HepG2 (cell line): ENCODE data around the gene ATRAID. TPM values are rescaled to one million over a fixed set of nuclear protein-coding genes. Genes with fewer than 3 reads are reported as not detected.

Source experiments
- ATAD3A ChIP-seq: sonication (generic); formaldehyde crosslinking; IDR thresholded peaks from 2 replicates; pipeline ENCODE4 v1.4.0; 2020; ENCODE audit warnings: missing genetic modification reagents
- DPF2 ChIP-seq: sonication (generic); formaldehyde crosslinking; IDR thresholded peaks from 2 replicates; pipeline ENCODE4 v1.4.0; 2020; ENCODE audit warnings: mild to moderate bottlenecking, low read depth, missing genetic modification reagents, borderline replicate concordance
- ELF1 ChIP-seq: sonication (generic); formaldehyde crosslinking; IDR thresholded peaks from 2 replicates; pipeline ENCODE4 v1.4.0; 2020; ENCODE audit warnings: missing genetic modification reagents
- FOXA1 ChIP-seq, 2 experiments: fragments of 450-650 bp in 1 of 2; sonication (generic) in 1 of 2; formaldehyde crosslinking in 1 of 2; IDR thresholded peaks; 2 replicates each; pipeline versions ENCODE4 v1.4.0 to v1.6.1; 2016 to 2020; ENCODE audit warnings: missing genetic modification reagents in 1 of 2
- HDAC2 ChIP-seq: sonication (generic); formaldehyde crosslinking; IDR thresholded peaks from 2 replicates; pipeline ENCODE4 v1.4.0; 2020; ENCODE audit warnings: missing genetic modification reagents
- KLF12 ChIP-seq: sonication (generic); formaldehyde crosslinking; IDR thresholded peaks from 2 replicates; pipeline ENCODE4 v1.4.0; 2020; ENCODE audit warnings: missing genetic modification reagents, borderline replicate concordance
- KMT2A ChIP-seq: sonication (generic); formaldehyde crosslinking; IDR thresholded peaks from 2 replicates; pipeline ENCODE4 v1.4.0; 2020; ENCODE audit warnings: missing genetic modification reagents
- MIER2 ChIP-seq: IDR thresholded peaks from 2 replicates; pipeline ENCODE4 v1.6.1; 2016; ENCODE audit warnings: missing biosample characterization, missing genetic modification reagents
- MTA3 ChIP-seq: sonication (generic); formaldehyde crosslinking; IDR thresholded peaks from 2 replicates; pipeline ENCODE4 v1.4.0; 2020; ENCODE audit warnings: missing genetic modification reagents
- RELA ChIP-seq: sonication (generic); formaldehyde crosslinking; IDR thresholded peaks from 2 replicates; pipeline ENCODE4 v1.4.0; 2020; ENCODE audit warnings: missing genetic modification reagents
- SMAD9 ChIP-seq: sonication (generic); formaldehyde crosslinking; IDR thresholded peaks from 2 replicates; pipeline ENCODE4 v1.5.1; 2020; ENCODE audit warnings: mild to moderate bottlenecking, missing genetic modification reagents
- SOX5 ChIP-seq: IDR thresholded peaks from 2 replicates; pipeline ENCODE4 v1.6.1; 2016; ENCODE audit warnings: borderline replicate concordance
- U2AF1 ChIP-seq: fragments of 200-400 bp; formaldehyde crosslinking; optimal IDR thresholded peaks from 2 replicates; pipeline ENCODE3; 2017; ENCODE audit warnings: mild to moderate bottlenecking, low read depth, low read length
- ZFP36 ChIP-seq: fragments of 150-350 bp; IDR thresholded peaks from 2 replicates; pipeline ENCODE4 v1.6.1; 2018; ENCODE audit warnings: borderline replicate concordance, low read length, low read depth; ENCODE audit not compliant: partially characterized antibody
- ZNF10 ChIP-seq: sonication (generic); formaldehyde crosslinking; IDR thresholded peaks from 2 replicates; pipeline ENCODE4 v1.4.0; 2020; ENCODE audit warnings: mild to moderate bottlenecking, low read depth, missing genetic modification reagents, borderline replicate concordance
- ZNF292 ChIP-seq: sonication (generic); formaldehyde crosslinking; IDR thresholded peaks from 2 replicates; pipeline ENCODE4 v1.8.1; 2022; ENCODE audit warnings: mild to moderate bottlenecking, low read depth, missing genetic modification reagents, borderline replicate concordance
- polyA plus RNA-seq, 8 experiments: library from polyadenylated mRNA; depleted of rRNA in 3 of 8; stranded (reverse) in 7 of 8; unstranded in 1 of 8; fragments of >200 nt; fragmentation: Illumina TruSeq in 4 of 8; extraction: Trizol in 4 of 8; gene quantifications; 2 replicates each; pipeline versions ENCODE4 v1.2.1 to v1.2.3, GENCODE V29; 2011 to 2016; ENCODE audit warnings: low read depth in 4 of 8, missing spikeins in 1 of 8, mixed read lengths in 1 of 8; ENCODE audit not compliant: insufficient read depth in 1 of 8
- total RNA-seq, 5 experiments: library from RNA; depleted of rRNA; stranded (reverse); fragments of >200 nt; fragmentation: Illumina TruSeq; extraction: Trizol; gene quantifications; 2 replicates each; pipeline ENCODE4 v1.2.3, GENCODE V29; 2016; ENCODE audit warnings: low read depth in 1 of 5
- TF ChIP-seq, protein P1 (sequence below), 2 experiments: sonication (generic) in 1 of 2; formaldehyde crosslinking in 1 of 2; IDR thresholded peaks; 2 replicates each; pipeline versions ENCODE4 v1.4.0 to v1.6.1; 2016 to 2020; ENCODE audit warnings: borderline replicate concordance in 1 of 2, low read depth in 1 of 2, mild to moderate bottlenecking in 1 of 2, missing genetic modification reagents in 1 of 2
- TF ChIP-seq, protein P2 (sequence below): sonication (generic); formaldehyde crosslinking; IDR thresholded peaks from 2 replicates; pipeline ENCODE4 v1.4.0; 2020; ENCODE audit warnings: mild to moderate bottlenecking, missing genetic modification reagents, borderline replicate concordance
- TF ChIP-seq, protein P3 (sequence below): IDR thresholded peaks from 2 replicates; pipeline ENCODE4 v1.6.1; 2018; ENCODE audit warnings: missing genetic modification reagents

Gene ATRAID
- total and polyA plus RNA-seq, 2 of the 13 experiments (the other 11 are each of a cell fraction or from before 2014, with no cell fraction given), result 207 to 382 TPM

DNA sequence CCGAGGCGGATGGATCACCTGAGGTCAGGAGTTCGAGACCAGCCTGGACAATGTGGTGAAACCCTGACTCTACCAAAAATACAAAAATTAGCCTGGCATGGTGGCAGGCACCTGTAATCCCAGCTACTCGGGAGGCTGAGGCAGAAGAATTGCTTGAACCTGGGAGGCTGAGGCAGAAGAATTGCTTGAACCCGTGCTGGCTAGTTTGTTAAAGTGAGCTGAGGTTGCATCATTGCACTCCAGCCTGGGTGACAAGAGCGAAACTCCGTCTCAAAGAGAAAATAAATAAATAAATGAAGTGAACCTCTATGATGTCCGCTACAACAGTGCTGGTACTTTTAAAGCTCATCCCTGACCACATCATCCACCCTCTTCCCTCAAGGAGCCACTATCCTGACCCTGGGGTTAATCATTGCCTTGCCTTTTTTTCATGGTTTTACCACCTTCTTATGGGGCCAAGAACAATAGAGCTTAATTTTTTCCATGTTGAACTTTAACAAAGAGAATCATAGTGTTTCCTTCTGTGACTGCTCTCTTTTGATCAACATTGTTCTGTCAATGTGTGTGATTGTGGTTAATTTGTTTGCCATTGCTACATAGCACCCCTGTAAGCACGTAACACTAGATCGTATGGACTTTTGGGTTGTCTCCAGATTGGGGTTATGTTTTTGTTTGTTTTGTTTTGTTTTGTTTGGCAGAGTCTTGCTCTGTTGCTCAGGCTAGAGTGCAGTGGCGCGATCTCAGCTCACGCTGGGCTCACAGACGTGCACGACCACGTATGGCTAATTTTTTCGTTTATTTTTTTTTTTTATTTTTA lies 17.1 kb upstream of the ATRAID start (continued):
- no peak for TF ChIP-seq MTA3 (CRISPR knock-in tag)
- no peak for TF ChIP-seq MIER2 (CRISPR knock-in tag)
- no peak for TF ChIP-seq SMAD9 (CRISPR knock-in tag)
- no peak for TF ChIP-seq ZNF10 (CRISPR knock-in tag)
- TF ChIP-seq, protein P1, sequence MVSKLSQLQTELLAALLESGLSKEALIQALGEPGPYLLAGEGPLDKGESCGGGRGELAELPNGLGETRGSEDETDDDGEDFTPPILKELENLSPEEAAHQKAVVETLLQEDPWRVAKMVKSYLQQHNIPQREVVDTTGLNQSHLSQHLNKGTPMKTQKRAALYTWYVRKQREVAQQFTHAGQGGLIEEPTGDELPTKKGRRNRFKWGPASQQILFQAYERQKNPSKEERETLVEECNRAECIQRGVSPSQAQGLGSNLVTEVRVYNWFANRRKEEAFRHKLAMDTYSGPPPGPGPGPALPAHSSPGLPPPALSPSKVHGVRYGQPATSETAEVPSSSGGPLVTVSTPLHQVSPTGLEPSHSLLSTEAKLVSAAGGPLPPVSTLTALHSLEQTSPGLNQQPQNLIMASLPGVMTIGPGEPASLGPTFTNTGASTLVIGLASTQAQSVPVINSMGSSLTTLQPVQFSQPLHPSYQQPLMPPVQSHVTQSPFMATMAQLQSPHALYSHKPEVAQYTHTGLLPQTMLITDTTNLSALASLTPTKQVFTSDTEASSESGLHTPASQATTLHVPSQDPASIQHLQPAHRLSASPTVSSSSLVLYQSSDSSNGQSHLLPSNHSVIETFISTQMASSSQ (IDR thresholded peaks at IDR 0.05; ENCODE audit: low read depth), result peak; percentile 85
- TF ChIP-seq, protein P1 (CRISPR knock-in tag; IDR thresholded peaks at IDR 0.05; ENCODE audit: borderline replicate concordance), result peak; percentile 44; the same call in 1 of the 2 replicates
- no peak for TF ChIP-seq KMT2A (CRISPR knock-in tag)
- peak; percentile 28; the same call in 1 of the 2 replicates for TF ChIP-seq DPF2
- TF ChIP-seq, protein P2, sequence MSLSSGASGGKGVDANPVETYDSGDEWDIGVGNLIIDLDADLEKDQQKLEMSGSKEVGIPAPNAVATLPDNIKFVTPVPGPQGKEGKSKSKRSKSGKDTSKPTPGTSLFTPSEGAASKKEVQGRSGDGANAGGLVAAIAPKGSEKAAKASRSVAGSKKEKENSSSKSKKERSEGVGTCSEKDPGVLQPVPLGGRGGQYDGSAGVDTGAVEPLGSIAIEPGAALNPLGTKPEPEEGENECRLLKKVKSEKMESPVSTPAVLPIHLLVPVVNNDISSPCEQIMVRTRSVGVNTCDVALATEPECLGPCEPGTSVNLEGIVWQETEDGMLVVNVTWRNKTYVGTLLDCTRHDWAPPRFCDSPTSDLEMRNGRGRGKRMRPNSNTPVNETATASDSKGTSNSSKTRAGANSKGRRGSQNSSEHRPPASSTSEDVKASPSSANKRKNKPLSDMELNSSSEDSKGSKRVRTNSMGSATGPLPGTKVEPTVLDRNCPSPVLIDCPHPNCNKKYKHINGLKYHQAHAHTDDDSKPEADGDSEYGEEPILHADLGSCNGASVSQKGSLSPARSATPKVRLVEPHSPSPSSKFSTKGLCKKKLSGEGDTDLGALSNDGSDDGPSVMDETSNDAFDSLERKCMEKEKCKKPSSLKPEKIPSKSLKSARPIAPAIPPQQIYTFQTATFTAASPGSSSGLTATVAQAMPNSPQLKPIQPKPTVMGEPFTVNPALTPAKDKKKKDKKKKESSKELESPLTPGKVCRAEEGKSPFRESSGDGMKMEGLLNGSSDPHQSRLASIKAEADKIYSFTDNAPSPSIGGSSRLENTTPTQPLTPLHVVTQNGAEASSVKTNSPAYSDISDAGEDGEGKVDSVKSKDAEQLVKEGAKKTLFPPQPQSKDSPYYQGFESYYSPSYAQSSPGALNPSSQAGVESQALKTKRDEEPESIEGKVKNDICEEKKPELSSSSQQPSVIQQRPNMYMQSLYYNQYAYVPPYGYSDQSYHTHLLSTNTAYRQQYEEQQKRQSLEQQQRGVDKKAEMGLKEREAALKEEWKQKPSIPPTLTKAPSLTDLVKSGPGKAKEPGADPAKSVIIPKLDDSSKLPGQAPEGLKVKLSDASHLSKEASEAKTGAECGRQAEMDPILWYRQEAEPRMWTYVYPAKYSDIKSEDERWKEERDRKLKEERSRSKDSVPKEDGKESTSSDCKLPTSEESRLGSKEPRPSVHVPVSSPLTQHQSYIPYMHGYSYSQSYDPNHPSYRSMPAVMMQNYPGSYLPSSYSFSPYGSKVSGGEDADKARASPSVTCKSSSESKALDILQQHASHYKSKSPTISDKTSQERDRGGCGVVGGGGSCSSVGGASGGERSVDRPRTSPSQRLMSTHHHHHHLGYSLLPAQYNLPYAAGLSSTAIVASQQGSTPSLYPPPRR (CRISPR knock-in tag), result peak; percentile 62; the same call in 1 of the 2 replicates
- no peak for TF ChIP-seq KLF12 (CRISPR knock-in tag)
- TF ChIP-seq ATAD3A (CRISPR knock-in tag), result no peak
- no peak for TF ChIP-seq RELA (CRISPR knock-in tag)
- peak; percentile 100 for TF ChIP-seq SOX5
- TF ChIP-seq FOXA1 (IDR thresholded peaks at IDR 0.05), result peak; percentile 44; the same call in 1 of the 2 replicates
- no peak; the same call in 1 of the 2 replicates for TF ChIP-seq FOXA1 (CRISPR knock-in tag; IDR thresholded peaks at IDR 0.05)
- TF ChIP-seq ZFP36, result no peak
- peak; percentile 25; the same call in 1 of the 2 replicates for TF ChIP-seq HDAC2 (CRISPR knock-in tag)
- no peak for TF ChIP-seq U2AF1
- TF ChIP-seq ZNF292 (CRISPR knock-in tag), result peak; percentile 58; the same call in 1 of the 2 replicates
- no peak for TF ChIP-seq ELF1 (CRISPR knock-in tag)
- TF ChIP-seq, protein P3, sequence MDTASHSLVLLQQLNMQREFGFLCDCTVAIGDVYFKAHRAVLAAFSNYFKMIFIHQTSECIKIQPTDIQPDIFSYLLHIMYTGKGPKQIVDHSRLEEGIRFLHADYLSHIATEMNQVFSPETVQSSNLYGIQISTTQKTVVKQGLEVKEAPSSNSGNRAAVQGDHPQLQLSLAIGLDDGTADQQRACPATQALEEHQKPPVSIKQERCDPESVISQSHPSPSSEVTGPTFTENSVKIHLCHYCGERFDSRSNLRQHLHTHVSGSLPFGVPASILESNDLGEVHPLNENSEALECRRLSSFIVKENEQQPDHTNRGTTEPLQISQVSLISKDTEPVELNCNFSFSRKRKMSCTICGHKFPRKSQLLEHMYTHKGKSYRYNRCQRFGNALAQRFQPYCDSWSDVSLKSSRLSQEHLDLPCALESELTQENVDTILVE (CRISPR knock-in tag), result 0 out of 2 replicates have a peak, but pooled peaks have one; percentile 20
